Fibroblast of villous mesenchyme (primary cell): Measurements from ENCODE around the gene ARSA. TPM values are rescaled to one million over a fixed set of nuclear protein-coding genes. Genes with fewer than 3 reads are reported as not detected.

Source experiments
- DNase-seq: peaks from one replicate; pipeline ENCODE4 v3.0.0-alpha.2; 2010; ENCODE audit warnings: low read depth
- H3K4me3 ChIP-seq: 2 replicates; pipeline ENCODE4 v1.5.1; 2011; ENCODE audit warnings: low read depth, mild to moderate bottlenecking, low read length
- CTCF ChIP-seq: IDR thresholded peaks from 2 replicates; pipeline ENCODE4 v1.5.1; 2012; ENCODE audit warnings: low read depth, mild to moderate bottlenecking, low read length; ENCODE audit not compliant: insufficient read depth
- total RNA-seq: library from RNA; depleted of rRNA; stranded (reverse); fragments of >200 nt; gene quantifications from 2 replicates; pipeline ENCODE4 v1.2.3, GENCODE V29; 2012

ARSA gene
- total RNA-seq, 1 donor, result 9.9 TPM

- no peak for DNase-seq
- TF ChIP-seq CTCF, result no peak
- H3K4me3 ChIP-seq, result no peak overlapping the region
Observed at GRCh38 chr22:50613291-50613981, 14.5 kb downstream of the ARSA start.

GRCh38 chr22:50612528-50613221 lies 15.3 kb downstream of the ARSA start:
- no peak for DNase-seq
- no peak for TF ChIP-seq CTCF
- H3K4me3 ChIP-seq, result no peak overlapping the region

- TF ChIP-seq CTCF, result no peak
- no peak for DNase-seq
Observed at GRCh38 chr22:50612168-50612527, 15.8 kb downstream of the ARSA start.

GRCh38 chr22:50611341-50612060 lies 16.5 kb downstream of the ARSA start:
- H3K4me3 ChIP-seq, result no peak overlapping the region
- no peak for TF ChIP-seq CTCF
- DNase-seq, result no peak

More at GRCh38 chr22:50612168-50612527, 15.8 kb downstream of the ARSA start:
- H3K4me3 ChIP-seq, result no peak overlapping the region

GRCh38 chr22:50610581-50610980 lies 17.4 kb downstream of the ARSA start:
- no peak for TF ChIP-seq CTCF
- no peak for DNase-seq

GRCh38 chr22:50610041-50610451 lies 17.9 kb downstream of the ARSA start:
- H3K4me3 ChIP-seq, result no peak overlapping the region
- DNase-seq, result no peak
- TF ChIP-seq CTCF, result no peak

More at GRCh38 chr22:50610581-50610980, 17.4 kb downstream of the ARSA start:
- H3K4me3 ChIP-seq, result no peak overlapping the region
